GM12864 (cell line): ENCODE measurements around the gene ACP7.

Source experiments
- DNase-seq: peaks from one replicate; pipeline ENCODE4 v3.0.0-alpha.2; 2011; ENCODE audit warnings: low read depth
- H3K4me3 ChIP-seq: 2 replicates; pipeline ENCODE4 v1.5.1; 2011; ENCODE audit warnings: mild to moderate bottlenecking, low read depth, low read length, control low read depth
- TF ChIP-seq, protein P1 (sequence below): IDR thresholded peaks from 2 replicates; pipeline ENCODE4 v1.5.1; 2011; ENCODE audit warnings: low read depth, mild to moderate bottlenecking, moderate library complexity, low read length, control low read depth, inconsistent platforms; ENCODE audit errors: missing control alignments

Gene ACP7

DNA sequence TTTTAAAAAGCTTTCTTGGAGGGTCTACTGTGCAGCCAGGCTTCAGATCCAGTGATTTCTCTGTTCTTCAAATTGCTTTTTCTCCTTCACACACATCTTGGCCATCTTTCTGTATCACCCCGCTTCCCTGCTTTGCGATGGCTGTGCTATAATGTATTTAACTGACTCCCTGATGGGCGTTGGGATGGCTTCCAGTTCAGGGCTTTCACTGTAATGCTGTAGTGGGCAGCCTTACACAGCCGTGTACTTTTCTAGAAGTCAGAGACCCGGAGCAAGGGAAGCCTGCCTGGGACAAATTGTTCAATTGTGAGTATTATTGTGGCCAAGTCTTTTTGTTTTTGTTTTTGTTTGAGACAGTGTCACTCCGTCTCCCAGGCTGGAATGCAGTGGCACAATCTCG is 22.0 kb downstream of the ACP7 start:
- H3K4me3 ChIP-seq: no peak overlapping the region
- DNase-seq: no peak
- TF ChIP-seq, protein P1, sequence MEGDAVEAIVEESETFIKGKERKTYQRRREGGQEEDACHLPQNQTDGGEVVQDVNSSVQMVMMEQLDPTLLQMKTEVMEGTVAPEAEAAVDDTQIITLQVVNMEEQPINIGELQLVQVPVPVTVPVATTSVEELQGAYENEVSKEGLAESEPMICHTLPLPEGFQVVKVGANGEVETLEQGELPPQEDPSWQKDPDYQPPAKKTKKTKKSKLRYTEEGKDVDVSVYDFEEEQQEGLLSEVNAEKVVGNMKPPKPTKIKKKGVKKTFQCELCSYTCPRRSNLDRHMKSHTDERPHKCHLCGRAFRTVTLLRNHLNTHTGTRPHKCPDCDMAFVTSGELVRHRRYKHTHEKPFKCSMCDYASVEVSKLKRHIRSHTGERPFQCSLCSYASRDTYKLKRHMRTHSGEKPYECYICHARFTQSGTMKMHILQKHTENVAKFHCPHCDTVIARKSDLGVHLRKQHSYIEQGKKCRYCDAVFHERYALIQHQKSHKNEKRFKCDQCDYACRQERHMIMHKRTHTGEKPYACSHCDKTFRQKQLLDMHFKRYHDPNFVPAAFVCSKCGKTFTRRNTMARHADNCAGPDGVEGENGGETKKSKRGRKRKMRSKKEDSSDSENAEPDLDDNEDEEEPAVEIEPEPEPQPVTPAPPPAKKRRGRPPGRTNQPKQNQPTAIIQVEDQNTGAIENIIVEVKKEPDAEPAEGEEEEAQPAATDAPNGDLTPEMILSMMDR: no peak

DNA sequence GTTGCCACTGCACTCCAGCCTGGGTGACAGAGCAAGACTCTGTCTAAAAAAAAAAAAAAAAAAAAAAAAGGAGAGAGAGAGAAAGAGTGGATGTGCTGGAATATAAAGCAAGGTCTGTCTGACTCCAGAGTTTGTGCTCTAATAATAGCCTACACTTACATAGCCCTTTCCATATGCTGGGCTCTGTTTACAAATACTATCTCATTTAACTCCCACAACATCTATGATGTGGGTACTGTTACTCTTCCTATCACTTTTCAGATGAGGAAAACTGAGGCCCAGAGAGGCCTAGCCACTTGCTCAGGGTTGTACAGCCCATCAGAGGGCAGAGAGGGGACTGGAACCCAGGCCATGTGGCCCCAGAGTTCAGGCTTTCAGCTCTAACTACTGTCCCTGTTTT is 25.5 kb downstream of the ACP7 start:
- TF ChIP-seq, protein P1: no peak
- DNase-seq: no peak
- H3K4me3 ChIP-seq: no peak overlapping the region

DNA sequence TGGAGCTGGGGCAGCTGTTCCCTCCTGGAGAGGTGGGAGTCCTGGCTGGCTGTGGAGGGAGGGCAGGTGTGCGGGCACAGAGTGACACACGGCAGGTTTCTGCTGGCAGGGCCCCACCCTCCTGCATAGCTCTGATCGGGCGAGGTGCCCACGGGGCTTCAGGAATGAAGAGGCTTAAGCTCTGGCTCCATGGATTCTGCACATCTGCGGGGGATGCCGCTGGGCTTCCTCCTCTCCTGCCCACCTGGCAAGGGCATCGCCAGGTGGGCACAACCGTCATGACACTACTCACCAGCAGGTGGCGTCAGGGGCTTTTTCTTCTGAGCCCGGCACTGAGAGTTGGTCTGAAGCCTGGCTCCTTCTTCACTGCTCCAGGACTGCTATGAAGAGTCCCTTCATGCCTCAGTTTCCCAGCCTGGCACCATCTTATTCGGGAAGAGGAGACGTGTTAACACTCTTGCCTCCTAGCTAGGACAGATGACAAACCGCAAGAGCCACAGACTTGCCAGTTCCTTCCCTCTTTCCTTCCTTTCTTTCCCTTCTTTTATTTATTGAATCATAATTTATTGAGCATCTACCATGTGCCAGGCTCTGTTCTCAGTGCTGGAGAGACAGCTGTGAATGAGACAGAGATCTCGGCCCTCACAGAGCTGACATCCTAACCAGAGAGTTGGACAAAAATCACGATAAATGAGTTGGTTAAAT is 26.2 kb downstream of the ACP7 start:
- DNase-seq: no peak
- TF ChIP-seq, protein P1: peak; percentile 88
- no peak overlapping the region for H3K4me3 ChIP-seq

DNA sequence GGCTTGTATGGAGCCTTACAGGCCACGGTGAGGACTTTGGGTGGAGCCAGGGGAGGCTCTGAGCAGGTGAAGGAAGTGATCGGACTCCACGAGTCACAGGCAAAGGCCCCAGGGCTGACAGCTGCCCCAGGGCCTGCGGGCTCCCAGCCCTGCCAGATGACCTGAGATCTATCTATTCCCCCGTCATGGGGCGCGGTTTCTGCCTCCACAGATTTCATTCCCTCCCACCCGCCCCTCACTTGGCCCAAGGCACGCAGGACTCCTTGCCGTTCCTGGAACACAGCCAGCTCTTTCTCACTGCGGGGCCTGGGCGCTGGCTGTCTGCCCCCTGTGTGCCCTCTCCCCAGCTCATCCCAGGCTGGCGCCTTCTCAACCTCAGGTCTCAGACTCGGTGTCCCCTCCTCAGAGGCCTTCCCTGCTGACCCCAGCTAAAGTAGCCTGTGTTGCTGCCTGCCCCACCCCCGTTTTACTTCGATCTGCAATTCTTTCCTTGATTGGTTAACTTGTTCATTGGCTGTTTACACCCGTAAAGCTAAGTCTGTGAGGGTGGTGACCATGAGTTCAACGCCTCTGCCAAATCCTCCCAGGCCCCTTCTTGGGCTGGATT is 27.5 kb downstream of the ACP7 start:
- TF ChIP-seq, protein P1: no peak
- no peak overlapping the region for H3K4me3 ChIP-seq
- DNase-seq: no peak

DNA sequence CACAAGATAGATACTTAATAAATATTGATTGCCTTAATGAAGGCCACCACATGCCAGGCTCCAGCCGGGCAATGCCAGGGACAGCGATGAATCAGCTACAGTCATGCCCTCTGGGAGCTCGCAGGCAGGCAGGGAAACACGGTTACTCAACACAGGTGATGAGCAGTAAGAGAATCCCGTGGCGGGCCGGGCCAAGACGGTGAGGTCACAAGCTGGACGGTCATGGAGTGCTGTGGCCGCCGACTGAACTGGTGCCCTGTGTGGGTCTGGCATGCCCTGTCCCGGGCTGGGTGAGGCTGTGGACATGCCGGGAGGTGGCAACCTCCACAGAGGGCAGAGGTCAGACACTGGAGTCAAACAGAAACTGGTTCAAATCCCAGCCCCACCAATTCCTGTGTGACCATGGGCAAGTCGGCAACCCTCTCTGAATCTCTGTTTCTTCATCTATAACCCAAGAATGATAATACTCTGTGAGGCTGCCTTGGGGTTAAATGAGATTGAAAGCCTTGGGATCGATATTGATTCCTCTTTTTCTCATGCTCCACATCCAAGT is 28.2 kb downstream of the ACP7 start:
- TF ChIP-seq, protein P1: no peak
- H3K4me3 ChIP-seq: no peak overlapping the region
- no peak for DNase-seq

DNA sequence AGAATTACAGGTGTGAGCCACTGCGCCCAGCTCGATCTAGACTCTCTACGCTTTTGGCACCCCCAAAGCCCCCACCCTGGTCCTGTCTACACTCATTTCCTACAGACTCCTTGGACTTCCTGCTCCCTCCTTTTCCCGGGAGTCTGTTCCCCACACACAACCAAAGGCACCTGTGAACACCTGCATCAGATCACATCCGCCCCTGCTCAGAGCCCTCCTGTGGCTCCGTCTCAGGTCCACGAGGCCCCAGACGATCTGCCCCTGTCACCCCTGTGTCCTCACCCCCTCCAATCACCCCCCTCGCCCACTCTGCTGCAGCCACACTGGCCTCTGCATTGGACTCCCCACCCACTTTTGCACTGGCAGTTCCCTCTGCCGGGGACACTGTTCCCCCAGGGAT is 29.0 kb downstream of the ACP7 start:
- no peak overlapping the region for H3K4me3 ChIP-seq
- TF ChIP-seq, protein P1: no peak
- DNase-seq: no peak
